Endothelial cell (in vitro differentiated cells): ENCODE results near the gene LSAMP. TPM values are rescaled to one million over a fixed set of nuclear protein-coding genes. Genes with fewer than 3 reads are reported as not detected.

Experiments used
- DNase-seq: peaks from one replicate; pipeline ENCODE4 v3.0.0; 2021; ENCODE audit warnings: low spot score
- H3K27ac Mint-ChIP-seq: one replicate; pipeline ENCODE4 v1.8.0; 2021; ENCODE audit warnings: mixed read lengths, inconsistent platforms; ENCODE audit not compliant: unreplicated experiment
- H3K27me3 Mint-ChIP-seq: one replicate; pipeline ENCODE4 v1.8.0; 2021; ENCODE audit warnings: mild to moderate bottlenecking, moderate library complexity, mixed read lengths, inconsistent platforms; ENCODE audit not compliant: unreplicated experiment
- H3K36me3 Mint-ChIP-seq: one replicate; pipeline ENCODE4 v1.8.0; 2021; ENCODE audit warnings: mild to moderate bottlenecking, low read depth, mixed read lengths, inconsistent platforms; ENCODE audit not compliant: unreplicated experiment
- H3K4me1 Mint-ChIP-seq: one replicate; pipeline ENCODE4 v1.8.0; 2021; ENCODE audit warnings: mild to moderate bottlenecking, mixed read lengths, inconsistent platforms; ENCODE audit not compliant: unreplicated experiment
- H3K4me3 Mint-ChIP-seq: one replicate; pipeline ENCODE4 v1.8.0; 2021; ENCODE audit warnings: mild to moderate bottlenecking, mixed read lengths, inconsistent platforms; ENCODE audit not compliant: unreplicated experiment
- H3K9me3 Mint-ChIP-seq: one replicate; pipeline ENCODE4 v1.8.0; 2021; ENCODE audit warnings: mixed read lengths, inconsistent platforms; ENCODE audit not compliant: unreplicated experiment
- total RNA-seq: library from RNA; stranded (reverse); fragmentation: NEBNext Ultra II Directional; extraction: Animal tissue kit (Norgen Biotek cat#: 25700); gene quantifications from one replicate; pipeline ENCODE4 v1.2.1, GENCODE V29; 2021; ENCODE audit not compliant: unreplicated experiment
- TF ChIP-seq, protein P1 (sequence below): fragments of 200-600 bp; sonication (generic); IDR thresholded peaks from one replicate; pipeline ENCODE4 v1.5.0; 2021; ENCODE audit warnings: antibody characterized with exemption; ENCODE audit not compliant: unreplicated experiment

LSAMP gene
- total RNA-seq, 1 donor from 2014 or later, result 6.1 TPM

DNA sequence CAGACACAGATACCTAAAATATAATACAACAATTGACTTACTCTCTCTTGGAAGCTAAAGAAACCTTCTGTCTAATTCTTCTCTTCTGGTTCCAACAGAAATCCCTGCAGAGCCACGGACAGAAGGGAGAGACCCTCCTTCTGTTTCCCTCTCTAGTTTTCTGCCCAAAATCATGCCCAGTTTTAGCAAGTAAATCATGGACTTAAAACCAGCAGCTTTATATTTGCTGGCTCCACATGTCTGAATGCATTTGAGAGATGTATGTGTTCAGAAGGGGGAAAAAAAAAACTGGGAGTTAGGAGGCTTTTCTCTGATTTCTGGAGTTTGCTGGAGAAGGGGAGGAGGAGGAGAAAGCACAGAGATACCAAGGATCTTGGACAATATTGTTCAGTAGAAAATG lies 147.1 kb downstream of the LSAMP start:
- Mint-ChIP-seq H3K4me3 (no peak overlapping the region), H3K9me3 (no peaks in the 10 kb centered on the region), H3K27ac (no peak overlapping the region), H3K4me1 (no peaks in the 10 kb centered on the region), H3K36me3 (no peaks in the 10 kb centered on the region), H3K27me3 (no peaks in the 10 kb centered on the region)
- no peak for DNase-seq
- TF ChIP-seq, protein P1, sequence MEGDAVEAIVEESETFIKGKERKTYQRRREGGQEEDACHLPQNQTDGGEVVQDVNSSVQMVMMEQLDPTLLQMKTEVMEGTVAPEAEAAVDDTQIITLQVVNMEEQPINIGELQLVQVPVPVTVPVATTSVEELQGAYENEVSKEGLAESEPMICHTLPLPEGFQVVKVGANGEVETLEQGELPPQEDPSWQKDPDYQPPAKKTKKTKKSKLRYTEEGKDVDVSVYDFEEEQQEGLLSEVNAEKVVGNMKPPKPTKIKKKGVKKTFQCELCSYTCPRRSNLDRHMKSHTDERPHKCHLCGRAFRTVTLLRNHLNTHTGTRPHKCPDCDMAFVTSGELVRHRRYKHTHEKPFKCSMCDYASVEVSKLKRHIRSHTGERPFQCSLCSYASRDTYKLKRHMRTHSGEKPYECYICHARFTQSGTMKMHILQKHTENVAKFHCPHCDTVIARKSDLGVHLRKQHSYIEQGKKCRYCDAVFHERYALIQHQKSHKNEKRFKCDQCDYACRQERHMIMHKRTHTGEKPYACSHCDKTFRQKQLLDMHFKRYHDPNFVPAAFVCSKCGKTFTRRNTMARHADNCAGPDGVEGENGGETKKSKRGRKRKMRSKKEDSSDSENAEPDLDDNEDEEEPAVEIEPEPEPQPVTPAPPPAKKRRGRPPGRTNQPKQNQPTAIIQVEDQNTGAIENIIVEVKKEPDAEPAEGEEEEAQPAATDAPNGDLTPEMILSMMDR, result no peak

DNA sequence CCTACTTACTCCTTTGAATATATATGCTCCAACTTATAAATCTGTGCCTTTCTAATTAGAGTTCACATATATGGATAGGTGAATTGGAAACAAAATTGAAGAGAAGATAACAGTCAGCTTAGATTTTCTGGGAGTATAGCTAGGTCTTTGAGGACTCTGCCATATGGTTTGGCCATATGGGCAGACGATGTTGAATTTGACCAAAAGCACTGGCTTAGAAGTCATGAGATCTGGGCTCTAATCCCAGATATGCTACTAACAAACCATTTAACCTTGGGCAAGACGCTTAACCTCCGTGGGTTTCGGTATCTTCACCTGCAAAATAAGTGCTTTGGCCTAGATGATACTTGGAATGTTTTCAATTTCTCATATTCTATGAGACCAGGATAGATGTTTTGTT lies 154.1 kb downstream of the LSAMP start:
- Mint-ChIP-seq H3K27ac (no peak overlapping the region), H3K4me3 (no peak overlapping the region), H3K27me3 (no peaks in the 10 kb centered on the region), H3K36me3 (no peaks in the 10 kb centered on the region), H3K9me3 (no peaks in the 10 kb centered on the region), H3K4me1 (peaks cover 5% of the 10 kb centered on the region)
- TF ChIP-seq, protein P1, result no peak
- DNase-seq, result no peak

DNA sequence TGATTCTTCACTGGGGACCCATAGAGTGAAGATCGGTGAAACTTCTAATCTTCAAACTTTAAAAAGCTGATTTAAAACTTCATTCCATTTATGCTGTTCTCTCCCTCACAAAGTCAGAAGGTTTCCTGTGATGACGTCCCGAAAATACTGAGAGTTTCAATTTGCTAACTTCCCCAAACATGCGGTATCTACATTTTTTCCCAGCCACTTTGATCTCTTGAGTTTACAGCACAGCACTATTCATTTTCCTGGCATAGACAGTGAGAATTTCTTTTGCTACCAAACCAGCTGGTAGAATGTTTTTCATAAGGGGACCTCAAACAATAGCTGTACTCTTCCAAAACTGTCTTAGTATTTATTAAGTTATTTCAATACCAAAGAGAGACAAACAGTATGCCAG lies 156.8 kb downstream of the LSAMP start:
- no peak for DNase-seq
- Mint-ChIP-seq H3K9me3 (no peaks in the 10 kb centered on the region), H3K4me1 (peaks cover 5% of the 10 kb centered on the region), H3K4me3 (no peak overlapping the region), H3K27ac (no peak overlapping the region), H3K27me3 (no peaks in the 10 kb centered on the region), H3K36me3 (no peaks in the 10 kb centered on the region)
- TF ChIP-seq, protein P1, result no peak

DNA sequence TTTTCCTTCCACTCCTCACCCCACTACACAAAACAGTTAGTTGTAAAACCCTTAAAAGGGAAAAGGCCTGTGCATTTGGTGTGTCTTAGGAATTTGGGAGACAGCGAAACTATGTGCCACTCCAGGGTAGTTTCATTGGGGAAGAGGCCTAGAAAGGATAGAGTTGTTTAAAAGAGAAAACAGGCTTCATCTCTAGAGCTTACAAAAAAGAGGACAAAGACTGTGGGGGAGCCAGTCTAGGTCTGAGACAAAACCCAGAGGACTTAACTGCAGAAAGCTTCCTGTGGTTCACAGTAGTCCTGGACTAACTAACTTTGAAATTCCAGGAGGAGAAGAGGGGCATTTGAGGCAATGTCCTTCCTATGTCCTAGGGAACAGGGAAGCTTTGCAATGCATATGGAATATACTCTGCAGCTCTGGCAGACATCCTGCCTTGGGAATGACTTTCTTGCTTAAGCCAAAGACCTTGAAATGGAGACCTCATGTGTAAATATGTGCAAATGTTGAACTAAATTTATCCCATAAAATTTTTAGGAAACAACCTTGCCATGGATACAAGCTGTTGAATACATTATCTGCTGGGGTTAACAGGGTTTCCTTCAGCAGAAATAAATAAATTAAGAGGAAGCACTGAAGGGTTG lies 159.4 kb downstream of the LSAMP start:
- Mint-ChIP-seq H3K27ac (no peak overlapping the region), H3K9me3 (no peaks in the 10 kb centered on the region), H3K4me3 (no peak overlapping the region), H3K27me3 (no peaks in the 10 kb centered on the region), H3K36me3 (no peaks in the 10 kb centered on the region), H3K4me1 (peaks cover 6% of the 10 kb centered on the region)
- TF ChIP-seq, protein P1, result no peak
- DNase-seq, result no peak

DNA sequence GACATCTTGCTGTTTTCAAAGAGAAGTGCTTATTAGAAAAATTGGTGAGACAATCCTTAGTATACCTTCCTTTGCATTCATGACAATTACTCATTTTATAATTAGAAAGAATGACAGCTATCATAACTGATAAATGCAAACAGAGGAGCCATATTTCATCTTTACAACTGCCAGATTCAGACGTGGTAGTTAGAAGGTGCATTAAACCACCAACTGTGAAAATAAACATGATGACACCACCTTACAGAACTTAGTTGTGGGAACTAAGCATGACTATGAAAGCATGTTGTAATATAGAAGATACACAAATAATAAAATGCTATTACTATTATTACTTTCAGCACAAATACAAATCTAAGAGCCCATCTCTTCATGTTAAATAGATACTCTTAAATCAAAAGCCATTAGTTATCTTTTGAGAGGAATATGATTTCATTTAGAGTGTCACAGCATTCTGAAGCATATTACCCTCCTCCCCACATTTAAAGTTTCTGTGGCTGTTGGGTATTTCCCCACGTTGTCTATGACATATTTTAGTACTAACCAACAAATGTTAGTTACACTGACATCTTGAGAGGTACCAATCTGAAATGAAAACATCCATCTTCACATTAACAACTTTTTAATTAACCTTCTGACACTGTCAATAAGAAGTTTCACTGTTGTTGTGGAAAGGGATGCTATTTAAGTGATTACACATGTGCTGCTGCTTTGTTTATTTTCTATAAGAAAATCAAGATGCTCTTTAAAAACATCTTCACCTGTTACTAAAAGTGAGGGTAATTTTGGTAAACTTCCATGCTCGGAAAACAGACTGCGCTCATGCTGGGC lies 163.8 kb downstream of the LSAMP start:
- H3K4me1 Mint-ChIP-seq, result peaks cover 10% of the 10 kb centered on the region
- H3K27ac Mint-ChIP-seq, result no peak overlapping the region
- H3K9me3 Mint-ChIP-seq, result no peaks in the 10 kb centered on the region
- no peak overlapping the region for H3K4me3 Mint-ChIP-seq
- no peak for DNase-seq
- H3K27me3 Mint-ChIP-seq, result no peaks in the 10 kb centered on the region
- H3K36me3 Mint-ChIP-seq, result no peaks in the 10 kb centered on the region
- TF ChIP-seq, protein P1, result no peak
